Measurements from ENCODE around the gene NUP43.

The NUP43 gene

GRCh38 chr6:149680503-149680902 lies 65.8 kb downstream of the NUP43 start:
- no peaks in the 10 kb centered on the region for H3K9me3 ChIP-seq (ENCODE audit: control insufficient read depth in 5 of 5, low read length in 5 of 5)
- H3K27me3 ChIP-seq (ENCODE audit: control insufficient read depth in 5 of 5, insufficient read depth in 4 of 5, low read length in 5 of 5): no peaks in the 10 kb centered on the region
- no peak overlapping the region for H3K27ac ChIP-seq (ENCODE audit: low read depth, low read length)
- peaks cover 0 to 3% (median 0%) of the 10 kb centered on the region in 5 donors for H3K4me1 ChIP-seq (ENCODE audit: control insufficient read depth in 5 of 5, insufficient read depth in 5 of 5, low read length in 5 of 5)
- H3K4me3 ChIP-seq (ENCODE audit: low read depth in 1 of 5, low read length in 5 of 5): no peak overlapping the region
- H3K36me3 ChIP-seq (ENCODE audit: control insufficient read depth in 5 of 5, insufficient read depth in 5 of 5, low read length in 5 of 5): peaks cover 26 to 38% (median 30%) of the 10 kb centered on the region in 5 donors
- no peak overlapping the region for H3K9ac ChIP-seq (ENCODE audit: low read length in 5 of 5)

Data from subcutaneous abdominal adipose tissue (tissue), 5 donors.